HEK293 (cell line): ENCODE data around the gene SIRPB2.

Experiments used
- CTCF ChIA-PET: fragments of 350-600 bp; formaldehyde crosslinking; extraction: SDS; loops from one replicate; lab custom pipeline; 2021; ENCODE audit warnings: antibody characterized with exemption; lab: Yijun Ruan, JAX
- POLR2A ChIA-PET: fragments of 300-600 bp; formaldehyde crosslinking; extraction: SDS; loops from one replicate; lab custom pipeline; 2020; ENCODE audit warnings: antibody characterized with exemption, inconsistent platforms; lab: Yijun Ruan, JAX
- H3K27ac ChIP-seq: fragments of 200-500 bp; sonication (Bioruptor generic); 2 replicates; pipeline ENCODE4 v1.5.1; 2014; ENCODE audit warnings: low read depth, low read length, control low read depth, inconsistent platforms; ENCODE audit errors: extremely low read depth
- H3K36me3 ChIP-seq, 2 experiments: fragments of 200-500 bp in 1 of 2; sonication (Bioruptor generic) in 1 of 2; 1 replicate in 1 of 2; 2 replicates in 1 of 2; pipeline ENCODE4 v1.5.1; 2014 to 2017; ENCODE audit warnings: inconsistent platforms in 2 of 2, low read length in 2 of 2; ENCODE audit not compliant: control insufficient read depth in 2 of 2, insufficient read depth in 1 of 2
- H3K4me1 ChIP-seq: fragments of 200-500 bp; sonication (Bioruptor generic); 2 replicates; pipeline ENCODE4 v1.5.1; 2014; ENCODE audit warnings: mild to moderate bottlenecking, low read length, inconsistent platforms; ENCODE audit not compliant: control insufficient read depth, insufficient read depth
- H3K4me3 ChIP-seq: 2 replicates; pipeline ENCODE4 v1.5.1; 2011; ENCODE audit warnings: low read depth, mild to moderate bottlenecking, control low read depth, low read length, moderate library complexity
- H3K9me3 ChIP-seq: fragments of 200-500 bp; sonication (Bioruptor generic); 2 replicates; pipeline ENCODE4 v1.5.1; 2014; ENCODE audit warnings: low read depth, low read length, inconsistent platforms; ENCODE audit not compliant: control insufficient read depth, insufficient read depth
- BCL11B ChIP-seq: fragments of 450-650 bp; formaldehyde crosslinking; IDR thresholded peaks from 2 replicates; pipeline ENCODE4 v1.5.1; 2016; ENCODE audit warnings: low read depth, missing biosample characterization, missing genetic modification characterization
- SP3 ChIP-seq: fragments of 450-650 bp; formaldehyde crosslinking; IDR thresholded peaks from 2 replicates; pipeline ENCODE4 v1.5.1; 2016; ENCODE audit warnings: missing biosample characterization, missing genetic modification characterization
- ZFHX2 ChIP-seq: fragments of 450-650 bp; formaldehyde crosslinking; conservative IDR thresholded peaks from 2 replicates; pipeline ENCODE4 v1.5.1; 2016; ENCODE audit warnings: missing biosample characterization, missing genetic modification characterization
- ZNF146 ChIP-seq: fragments of 450-650 bp; formaldehyde crosslinking; IDR thresholded peaks from 2 replicates; pipeline ENCODE4 v1.5.1; 2016; ENCODE audit warnings: missing biosample characterization, missing genetic modification characterization
- ZNF169 ChIP-seq: fragments of 450-650 bp; formaldehyde crosslinking; IDR thresholded peaks from 2 replicates; pipeline ENCODE4 v1.5.1; 2016; ENCODE audit warnings: missing biosample characterization, missing genetic modification characterization
- ZNF311 ChIP-seq: fragments of 450-650 bp; formaldehyde crosslinking; IDR thresholded peaks from 2 replicates; pipeline ENCODE4 v1.5.1; 2017; ENCODE audit warnings: missing biosample characterization, missing genetic modification characterization, borderline replicate concordance
- ZNF518A ChIP-seq: fragments of 450-650 bp; formaldehyde crosslinking; conservative IDR thresholded peaks from 2 replicates; pipeline ENCODE4 v1.5.1; 2016; ENCODE audit warnings: low read depth, missing biosample characterization, missing genetic modification characterization
- ZNF549 ChIP-seq: fragments of 450-650 bp; IDR thresholded peaks from 2 replicates; pipeline ENCODE4 v1.5.1; 2018; ENCODE audit warnings: missing biosample characterization, missing genetic modification characterization, mild to moderate bottlenecking, inconsistent platforms, moderate library complexity
- ZNF561 ChIP-seq: fragments of 450-650 bp; IDR thresholded peaks from 2 replicates; pipeline ENCODE4 v1.5.1; 2018; ENCODE audit warnings: missing biosample characterization, missing genetic modification characterization, borderline replicate concordance
- ZNF707 ChIP-seq: fragments of 450-650 bp; formaldehyde crosslinking; IDR thresholded peaks from 2 replicates; pipeline ENCODE4 v1.5.1; 2016; ENCODE audit warnings: missing biosample characterization, missing genetic modification characterization
- ZNF830 ChIP-seq: fragments of 450-650 bp; IDR thresholded peaks from 2 replicates; pipeline ENCODE4 v1.5.0; 2018; ENCODE audit warnings: missing biosample characterization, missing genetic modification characterization, low read depth, mild to moderate bottlenecking, moderate library complexity
- ZNF837 ChIP-seq: fragments of 450-650 bp; formaldehyde crosslinking; IDR thresholded peaks from 2 replicates; pipeline ENCODE4 v1.5.1; 2016; ENCODE audit warnings: missing biosample characterization, missing genetic modification characterization
- ZSCAN23 ChIP-seq: fragments of 450-650 bp; formaldehyde crosslinking; IDR thresholded peaks from 2 replicates; pipeline ENCODE4 v1.5.1; 2016; ENCODE audit warnings: missing biosample characterization, missing genetic modification characterization
- TF ChIP-seq, protein P1 (sequence below): fragments of 450-650 bp; formaldehyde crosslinking; conservative IDR thresholded peaks from 2 replicates; pipeline ENCODE4 v1.5.1; 2016; ENCODE audit warnings: low read depth, missing biosample characterization, missing genetic modification characterization
- TF ChIP-seq, protein P2 (sequence below): fragments of 450-650 bp; formaldehyde crosslinking; IDR thresholded peaks from 2 replicates; pipeline ENCODE4 v1.5.1; 2016; ENCODE audit warnings: missing biosample characterization, missing genetic modification characterization
- TF ChIP-seq, protein P3 (sequence below): fragments of 450-650 bp; formaldehyde crosslinking; IDR thresholded peaks from 2 replicates; pipeline ENCODE4 v1.5.1; 2016; ENCODE audit warnings: missing biosample characterization, missing genetic modification characterization
- TF ChIP-seq, protein P4 (sequence below): fragments of 450-650 bp; formaldehyde crosslinking; IDR thresholded peaks from 2 replicates; pipeline ENCODE4 v1.5.1; 2017; ENCODE audit warnings: missing biosample characterization, missing genetic modification characterization

Gene SIRPB2

GRCh38 chr20:1528811-1529210 is 37.6 kb upstream of the SIRPB2 start:
- no peaks in the 10 kb centered on the region for H3K36me3 ChIP-seq
- POLR2A ChIA-PET, result no interaction called here
- H3K4me3 ChIP-seq, result no peak overlapping the region
- TF ChIP-seq ZNF837, result no peak
- no peak for TF ChIP-seq ZNF518A (tag by site-specific recombination)
- TF ChIP-seq, protein P1, sequence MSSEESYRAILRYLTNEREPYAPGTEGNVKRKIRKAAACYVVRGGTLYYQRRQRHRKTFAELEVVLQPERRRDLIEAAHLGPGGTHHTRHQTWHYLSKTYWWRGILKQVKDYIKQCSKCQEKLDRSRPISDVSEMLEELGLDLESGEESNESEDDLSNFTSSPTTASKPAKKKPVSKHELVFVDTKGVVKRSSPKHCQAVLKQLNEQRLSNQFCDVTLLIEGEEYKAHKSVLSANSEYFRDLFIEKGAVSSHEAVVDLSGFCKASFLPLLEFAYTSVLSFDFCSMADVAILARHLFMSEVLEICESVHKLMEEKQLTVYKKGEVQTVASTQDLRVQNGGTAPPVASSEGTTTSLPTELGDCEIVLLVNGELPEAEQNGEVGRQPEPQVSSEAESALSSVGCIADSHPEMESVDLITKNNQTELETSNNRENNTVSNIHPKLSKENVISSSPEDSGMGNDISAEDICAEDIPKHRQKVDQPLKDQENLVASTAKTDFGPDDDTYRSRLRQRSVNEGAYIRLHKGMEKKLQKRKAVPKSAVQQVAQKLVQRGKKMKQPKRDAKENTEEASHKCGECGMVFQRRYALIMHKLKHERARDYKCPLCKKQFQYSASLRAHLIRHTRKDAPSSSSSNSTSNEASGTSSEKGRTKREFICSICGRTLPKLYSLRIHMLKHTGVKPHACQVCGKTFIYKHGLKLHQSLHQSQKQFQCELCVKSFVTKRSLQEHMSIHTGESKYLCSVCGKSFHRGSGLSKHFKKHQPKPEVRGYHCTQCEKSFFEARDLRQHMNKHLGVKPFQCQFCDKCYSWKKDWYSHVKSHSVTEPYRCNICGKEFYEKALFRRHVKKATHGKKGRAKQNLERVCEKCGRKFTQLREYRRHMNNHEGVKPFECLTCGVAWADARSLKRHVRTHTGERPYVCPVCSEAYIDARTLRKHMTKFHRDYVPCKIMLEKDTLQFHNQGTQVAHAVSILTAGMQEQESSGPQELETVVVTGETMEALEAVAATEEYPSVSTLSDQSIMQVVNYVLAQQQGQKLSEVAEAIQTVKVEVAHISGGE (tag by site-specific recombination), result no peak
- no peak for TF ChIP-seq BCL11B
- CTCF ChIA-PET, result interaction anchor here (0.6 to 3.0 kb wide), 2 partner anchors 25 to 242 kb away, joined by 3 to 19 read pairs; no protein-coding TSS in a partner anchor
- no peaks in the 10 kb centered on the region for H3K4me1 ChIP-seq
- no peak overlapping the region for H3K27ac ChIP-seq
- H3K9me3 ChIP-seq, result no peaks in the 10 kb centered on the region

DNA sequence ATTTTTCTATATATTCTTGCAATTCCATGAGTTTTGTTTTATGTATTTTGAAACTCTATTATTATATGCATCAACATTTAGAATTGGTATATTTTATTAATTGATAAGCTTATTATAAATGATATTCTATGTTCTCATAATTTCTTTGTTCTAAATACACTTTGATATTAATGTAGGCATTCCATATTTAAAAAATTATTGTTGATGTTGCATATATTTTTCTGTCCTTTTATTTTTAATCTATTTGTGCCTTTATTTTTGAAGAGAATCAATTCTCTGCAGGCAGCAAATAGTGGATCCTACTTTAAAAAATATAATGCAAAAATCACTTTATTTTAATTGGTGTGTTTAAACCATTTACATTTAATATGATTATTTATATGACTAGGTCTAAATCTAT is 36.7 kb upstream of the SIRPB2 start:
- POLR2A ChIA-PET, result no interaction called here
- H3K27ac ChIP-seq, result no peak overlapping the region
- CTCF ChIA-PET, result interaction anchor here (3.0 kb wide), 1 partner anchor 24 kb away, joined by 19 read pairs; no protein-coding TSS in a partner anchor
- no peaks in the 10 kb centered on the region for H3K9me3 ChIP-seq
- H3K36me3 ChIP-seq, result no peaks in the 10 kb centered on the region
- no peak overlapping the region for H3K4me3 ChIP-seq
- no peaks in the 10 kb centered on the region for H3K4me1 ChIP-seq
- TF ChIP-seq SP3 (tag by site-specific recombination), result no peak
- no peak for TF ChIP-seq ZNF549 (tag by site-specific recombination)
- no peak for TF ChIP-seq ZFHX2 (tag by site-specific recombination)
- TF ChIP-seq ZNF146 (tag by site-specific recombination), result no peak
- no peak for TF ChIP-seq ZSCAN23 (tag by site-specific recombination)
- TF ChIP-seq ZNF311 (tag by site-specific recombination), result no peak
- no peak for TF ChIP-seq ZNF169 (tag by site-specific recombination)
- TF ChIP-seq ZNF830 (tag by site-specific recombination), result no peak
- TF ChIP-seq, protein P1 (tag by site-specific recombination), result no peak
- no peak for TF ChIP-seq ZNF707 (tag by site-specific recombination)
- TF ChIP-seq, protein P2, sequence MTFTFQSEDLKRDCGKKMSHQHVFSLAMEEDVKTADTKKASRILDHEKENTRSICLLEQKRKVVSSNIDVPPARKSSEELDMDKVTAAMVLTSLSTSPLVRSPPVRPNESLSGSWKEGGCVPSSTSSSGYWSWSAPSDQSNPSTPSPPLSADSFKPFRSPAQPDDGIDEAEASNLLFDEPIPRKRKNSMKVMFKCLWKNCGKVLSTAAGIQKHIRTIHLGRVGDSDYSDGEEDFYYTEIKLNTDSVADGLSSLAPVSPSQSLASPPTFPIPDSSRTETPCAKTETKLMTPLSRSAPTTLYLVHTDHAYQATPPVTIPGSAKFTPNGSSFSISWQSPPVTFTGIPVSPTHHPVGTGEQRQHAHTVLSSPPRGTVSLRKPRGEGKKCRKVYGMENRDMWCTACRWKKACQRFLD (tag by site-specific recombination), result no peak
- TF ChIP-seq ZNF561 (tag by site-specific recombination), result no peak
- TF ChIP-seq, protein P3, sequence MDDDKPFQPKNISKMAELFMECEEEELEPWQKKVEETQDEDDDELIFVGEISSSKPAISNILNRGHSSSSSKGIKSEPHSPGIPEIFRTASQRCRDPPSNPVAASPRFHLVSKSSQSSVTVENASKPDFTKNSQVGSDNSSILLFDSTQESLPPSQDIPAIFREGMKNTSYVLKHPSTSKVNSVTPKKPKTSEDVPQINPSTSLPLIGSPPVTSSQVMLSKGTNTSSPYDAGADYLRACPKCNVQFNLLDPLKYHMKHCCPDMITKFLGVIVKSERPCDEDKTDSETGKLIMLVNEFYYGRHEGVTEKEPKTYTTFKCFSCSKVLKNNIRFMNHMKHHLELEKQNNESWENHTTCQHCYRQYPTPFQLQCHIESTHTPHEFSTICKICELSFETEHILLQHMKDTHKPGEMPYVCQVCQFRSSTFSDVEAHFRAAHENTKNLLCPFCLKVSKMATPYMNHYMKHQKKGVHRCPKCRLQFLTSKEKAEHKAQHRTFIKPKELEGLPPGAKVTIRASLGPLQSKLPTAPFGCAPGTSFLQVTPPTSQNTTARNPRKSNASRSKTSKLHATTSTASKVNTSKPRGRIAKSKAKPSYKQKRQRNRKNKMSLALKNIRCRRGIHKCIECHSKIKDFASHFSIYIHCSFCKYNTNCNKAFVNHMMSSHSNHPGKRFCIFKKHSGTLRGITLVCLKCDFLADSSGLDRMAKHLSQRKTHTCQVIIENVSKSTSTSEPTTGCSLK (tag by site-specific recombination), result no peak
- TF ChIP-seq, protein P4, sequence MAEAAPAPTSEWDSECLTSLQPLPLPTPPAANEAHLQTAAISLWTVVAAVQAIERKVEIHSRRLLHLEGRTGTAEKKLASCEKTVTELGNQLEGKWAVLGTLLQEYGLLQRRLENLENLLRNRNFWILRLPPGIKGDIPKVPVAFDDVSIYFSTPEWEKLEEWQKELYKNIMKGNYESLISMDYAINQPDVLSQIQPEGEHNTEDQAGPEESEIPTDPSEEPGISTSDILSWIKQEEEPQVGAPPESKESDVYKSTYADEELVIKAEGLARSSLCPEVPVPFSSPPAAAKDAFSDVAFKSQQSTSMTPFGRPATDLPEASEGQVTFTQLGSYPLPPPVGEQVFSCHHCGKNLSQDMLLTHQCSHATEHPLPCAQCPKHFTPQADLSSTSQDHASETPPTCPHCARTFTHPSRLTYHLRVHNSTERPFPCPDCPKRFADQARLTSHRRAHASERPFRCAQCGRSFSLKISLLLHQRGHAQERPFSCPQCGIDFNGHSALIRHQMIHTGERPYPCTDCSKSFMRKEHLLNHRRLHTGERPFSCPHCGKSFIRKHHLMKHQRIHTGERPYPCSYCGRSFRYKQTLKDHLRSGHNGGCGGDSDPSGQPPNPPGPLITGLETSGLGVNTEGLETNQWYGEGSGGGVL, result no peak
